NCI-H446 treated with DMSO at 0.1 percent for 48 hours (cell line): Measurements from ENCODE around the gene DNAJC13.
"Not testable (repeated sequence)": the region's sequence is repeated elsewhere in the genome, so short reads cannot be mapped to it uniquely, and the experiment has no call there.

ENCODE experiments used
- DNase-seq: peaks from one replicate; lab custom pipeline; 2025; lab: John Stamatoyannopoulos, UW

Gene DNAJC13

GRCh38 chr3:132416807-132417694 lies at the start of gene DNAJC13:
Gene DNAJC13, plus strand, starts transcription at chr3:132417502. Its CDS starts 17,049 bp downstream, at chr3:132434551.
- peak; percentile 89 for DNase-seq

GRCh38 chr3:132368515-132368914 lies 48.8 kb upstream of the DNAJC13 start:
- DNase-seq: no peak

- no peak for DNase-seq
These were observed 48.3 kb upstream of the DNAJC13 start for GRCh38 chr3:132368962-132369361.

- not testable (repeated sequence) for DNase-seq
These were observed 40.4 kb upstream of the DNAJC13 start for GRCh38 chr3:132376945-132377354.

GRCh38 chr3:132378048-132378762 lies 39.1 kb upstream of the DNAJC13 start:
- DNase-seq: no peak

- DNase-seq: no peak
These were observed 38.5 kb upstream of the DNAJC13 start for GRCh38 chr3:132378846-132379245.

GRCh38 chr3:132380920-132381319 lies 36.4 kb upstream of the DNAJC13 start:
- DNase-seq: no peak

GRCh38 chr3:132381348-132381944 lies 35.9 kb upstream of the DNAJC13 start:
- no peak for DNase-seq

GRCh38 chr3:132382267-132382666 lies 35.0 kb upstream of the DNAJC13 start:
- no peak for DNase-seq

GRCh38 chr3:132382688-132383194 lies 34.6 kb upstream of the DNAJC13 start:
- no peak for DNase-seq

- DNase-seq: no peak
These were observed 31.0 kb upstream of the DNAJC13 start for GRCh38 chr3:132386259-132386658.

- not testable (repeated sequence) for DNase-seq
These were observed 24.6 kb upstream of the DNAJC13 start for GRCh38 chr3:132392675-132393074.

GRCh38 chr3:132394320-132394719 lies 23.0 kb upstream of the DNAJC13 start:
- DNase-seq: no peak

GRCh38 chr3:132395126-132395525 lies 22.2 kb upstream of the DNAJC13 start:
- no peak for DNase-seq

GRCh38 chr3:132396255-132396654 lies 21.0 kb upstream of the DNAJC13 start:
- no peak for DNase-seq

GRCh38 chr3:132396776-132397175 lies 20.5 kb upstream of the DNAJC13 start:
- DNase-seq: not testable (repeated sequence)

- peak; percentile 6 for DNase-seq
These were observed 18.0 kb upstream of the DNAJC13 start for GRCh38 chr3:132399054-132399929.

- DNase-seq: no peak
These were observed 16.0 kb upstream of the DNAJC13 start for GRCh38 chr3:132401255-132401654.

GRCh38 chr3:132404276-132404675 lies 13.0 kb upstream of the DNAJC13 start:
- DNase-seq: no peak

- DNase-seq: no peak
These were observed 12.1 kb upstream of the DNAJC13 start for GRCh38 chr3:132405188-132405587.

- no peak for DNase-seq
These were observed 11.5 kb upstream of the DNAJC13 start for GRCh38 chr3:132405609-132406299.
